WTC11 (cell line): ENCODE data around the gene FAM135A. TPM values are rescaled to one million over a fixed set of nuclear protein-coding genes. Genes with fewer than 3 reads are reported as not detected.

Experiments
- ATAC-seq: fragments of 200-7000 bp; cut with Tn5 transposase; 2 replicates; pipeline ENCODE4 v1.10.0; 2021; ENCODE audit warnings: mild to moderate bottlenecking, moderate library complexity
- CTCF ChIA-PET: fragments of 300-600 bp; sonication (Branson Sonifier 250); formaldehyde crosslinking; loops from one replicate; lab custom pipeline; 2021; ENCODE audit warnings: antibody characterized with exemption; lab: Charles Lee
- POLR2A ChIA-PET: fragments of 350-600 bp; sonication (Branson Sonifier 250); formaldehyde crosslinking; loops from one replicate; lab custom pipeline; 2021; ENCODE audit warnings: antibody characterized with exemption; lab: Charles Lee
- DNase-seq: peaks from one replicate; pipeline ENCODE4 v3.0.0; 2021; ENCODE audit warnings: low spot score
- H3K27ac Mint-ChIP-seq: 2 replicates; pipeline ENCODE4 v1.8.0; 2021; ENCODE audit warnings: mixed read lengths
- H3K27me3 Mint-ChIP-seq: 2 replicates; pipeline ENCODE4 v1.8.0; 2021; ENCODE audit warnings: low read depth, mild to moderate bottlenecking, moderate library complexity, mixed read lengths
- H3K36me3 Mint-ChIP-seq: 2 replicates; pipeline ENCODE4 v1.8.0; 2021; ENCODE audit warnings: mixed read lengths
- H3K4me1 Mint-ChIP-seq: 2 replicates; pipeline ENCODE4 v1.8.0; 2022; ENCODE audit warnings: mixed read lengths
- H3K4me3 Mint-ChIP-seq: 2 replicates; pipeline ENCODE4 v1.8.0; 2021; ENCODE audit warnings: mild to moderate bottlenecking, moderate library complexity, mixed read lengths
- H3K9me3 Mint-ChIP-seq: 2 replicates; pipeline ENCODE4 v1.8.0; 2021; ENCODE audit warnings: mixed read lengths
- JAZF1 ChIP-seq: fragments of 250-450 bp; sonication (Bioruptor Pico); IDR thresholded peaks from 2 replicates; pipeline ENCODE4 v1.9.0; 2021; ENCODE audit warnings: moderate library complexity, mild to moderate bottlenecking, inconsistent platforms
- OVOL2 ChIP-seq: fragments of 250-450 bp; sonication (Bioruptor Pico); IDR thresholded peaks from 2 replicates; pipeline ENCODE4 v1.9.0; 2021; ENCODE audit warnings: mild to moderate bottlenecking, borderline replicate concordance
- RELA ChIP-seq: sonication (generic); formaldehyde crosslinking; IDR thresholded peaks from 2 replicates; pipeline ENCODE4 v1.8.1; 2022; ENCODE audit warnings: missing genetic modification reagents, mild to moderate bottlenecking, borderline replicate concordance
- ZNF219 ChIP-seq: sonication (generic); formaldehyde crosslinking; IDR thresholded peaks from 2 replicates; pipeline ENCODE4 v1.8.0; 2023; ENCODE audit warnings: missing genetic modification reagents, mild to moderate bottlenecking, borderline replicate concordance
- total RNA-seq: library from RNA; stranded (reverse); gene quantifications from 3 replicates; pipeline ENCODE4 v1.2.3, GENCODE V29; 2021
- TF ChIP-seq, protein P1 (sequence below): sonication (generic); formaldehyde crosslinking; IDR thresholded peaks from 2 replicates; pipeline ENCODE4 v1.8.0; 2022; ENCODE audit warnings: mild to moderate bottlenecking, missing genetic modification reagents
- TF ChIP-seq, protein P2 (sequence below): sonication (generic); formaldehyde crosslinking; IDR thresholded peaks from 2 replicates; pipeline ENCODE4 v1.8.1; 2022; ENCODE audit warnings: mild to moderate bottlenecking, missing genetic modification reagents, moderate library complexity, borderline replicate concordance
- TF ChIP-seq, protein P3 (sequence below): sonication (generic); formaldehyde crosslinking; conservative IDR thresholded peaks from 2 replicates; pipeline ENCODE4 v1.8.1; 2022; ENCODE audit warnings: mild to moderate bottlenecking, missing genetic modification reagents
- TF ChIP-seq, protein P4 (sequence below): sonication (generic); formaldehyde crosslinking; IDR thresholded peaks from 2 replicates; pipeline ENCODE4 v1.8.1; 2022; ENCODE audit warnings: low read depth, missing genetic modification reagents, borderline replicate concordance
- TF ChIP-seq, protein P5 (sequence below): sonication (generic); formaldehyde crosslinking; IDR thresholded peaks from 2 replicates; pipeline ENCODE4 v1.8.0; 2023; ENCODE audit warnings: missing genetic modification reagents, mild to moderate bottlenecking, borderline replicate concordance
- TF ChIP-seq, protein P6 (sequence below): sonication (generic); formaldehyde crosslinking; IDR thresholded peaks from 2 replicates; pipeline ENCODE4 v1.8.1; 2022; ENCODE audit warnings: low read depth, mild to moderate bottlenecking, moderate library complexity, missing genetic modification reagents, borderline replicate concordance
- TF ChIP-seq, protein P7 (sequence below): sonication (generic); formaldehyde crosslinking; IDR thresholded peaks from 2 replicates; pipeline ENCODE4 v1.8.1; 2023; ENCODE audit warnings: mild to moderate bottlenecking, moderate library complexity, missing genetic modification reagents
- TF ChIP-seq, protein P8 (sequence below): sonication (generic); formaldehyde crosslinking; IDR thresholded peaks from 2 replicates; pipeline ENCODE4 v1.8.1; 2022; ENCODE audit warnings: missing genetic modification reagents, borderline replicate concordance

The FAM135A gene
- total RNA-seq, 1 experiment from 2014 or later: 32.9 TPM

DNA sequence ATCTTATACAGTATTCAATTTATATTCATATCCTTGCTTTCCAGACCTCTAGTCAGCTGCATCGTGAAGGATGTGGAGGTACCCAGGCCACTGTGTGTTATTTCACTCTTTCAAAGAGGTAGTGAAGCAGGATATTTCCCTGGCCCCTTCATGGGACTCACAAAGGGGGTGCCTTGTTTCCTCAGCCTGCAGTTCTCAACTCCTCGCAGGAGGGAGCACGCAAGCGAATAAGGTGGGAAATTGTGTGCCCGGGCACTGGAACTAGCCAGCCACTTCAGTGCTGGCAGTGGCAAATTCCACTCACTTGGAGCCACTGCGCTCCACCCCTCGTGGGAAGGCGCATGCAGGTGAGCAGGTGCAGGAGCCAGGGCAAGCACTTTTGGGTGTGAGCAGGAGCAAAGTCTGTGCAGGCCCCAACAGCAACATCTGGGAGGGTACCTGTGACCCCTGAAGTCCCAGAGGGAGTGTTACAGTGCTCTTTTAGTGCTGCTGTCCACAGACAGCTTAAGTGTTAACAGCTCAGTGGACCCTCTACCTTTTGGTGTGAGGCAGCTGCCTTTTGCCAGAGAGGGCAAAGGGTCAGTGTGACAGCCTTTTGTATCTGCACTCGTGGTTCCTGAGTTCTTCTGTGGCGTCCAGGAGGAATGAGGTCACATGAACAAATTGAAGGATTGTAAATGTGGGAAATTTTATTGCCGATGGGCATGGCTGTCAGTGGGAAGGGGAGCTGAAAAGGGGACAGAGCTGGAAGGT is 49.4 kb upstream of the FAM135A start:
- TF ChIP-seq, protein P1, sequence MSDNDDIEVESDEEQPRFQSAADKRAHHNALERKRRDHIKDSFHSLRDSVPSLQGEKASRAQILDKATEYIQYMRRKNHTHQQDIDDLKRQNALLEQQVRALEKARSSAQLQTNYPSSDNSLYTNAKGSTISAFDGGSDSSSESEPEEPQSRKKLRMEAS: no peak
- TF ChIP-seq, protein P2, sequence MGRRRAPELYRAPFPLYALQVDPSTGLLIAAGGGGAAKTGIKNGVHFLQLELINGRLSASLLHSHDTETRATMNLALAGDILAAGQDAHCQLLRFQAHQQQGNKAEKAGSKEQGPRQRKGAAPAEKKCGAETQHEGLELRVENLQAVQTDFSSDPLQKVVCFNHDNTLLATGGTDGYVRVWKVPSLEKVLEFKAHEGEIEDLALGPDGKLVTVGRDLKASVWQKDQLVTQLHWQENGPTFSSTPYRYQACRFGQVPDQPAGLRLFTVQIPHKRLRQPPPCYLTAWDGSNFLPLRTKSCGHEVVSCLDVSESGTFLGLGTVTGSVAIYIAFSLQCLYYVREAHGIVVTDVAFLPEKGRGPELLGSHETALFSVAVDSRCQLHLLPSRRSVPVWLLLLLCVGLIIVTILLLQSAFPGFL (CRISPR knock-in tag): no peak
- TF ChIP-seq, protein P3, sequence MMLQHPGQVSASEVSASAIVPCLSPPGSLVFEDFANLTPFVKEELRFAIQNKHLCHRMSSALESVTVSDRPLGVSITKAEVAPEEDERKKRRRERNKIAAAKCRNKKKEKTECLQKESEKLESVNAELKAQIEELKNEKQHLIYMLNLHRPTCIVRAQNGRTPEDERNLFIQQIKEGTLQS (CRISPR knock-in tag): no peak
- no peak for TF ChIP-seq RELA (CRISPR knock-in tag)
- TF ChIP-seq, protein P4, sequence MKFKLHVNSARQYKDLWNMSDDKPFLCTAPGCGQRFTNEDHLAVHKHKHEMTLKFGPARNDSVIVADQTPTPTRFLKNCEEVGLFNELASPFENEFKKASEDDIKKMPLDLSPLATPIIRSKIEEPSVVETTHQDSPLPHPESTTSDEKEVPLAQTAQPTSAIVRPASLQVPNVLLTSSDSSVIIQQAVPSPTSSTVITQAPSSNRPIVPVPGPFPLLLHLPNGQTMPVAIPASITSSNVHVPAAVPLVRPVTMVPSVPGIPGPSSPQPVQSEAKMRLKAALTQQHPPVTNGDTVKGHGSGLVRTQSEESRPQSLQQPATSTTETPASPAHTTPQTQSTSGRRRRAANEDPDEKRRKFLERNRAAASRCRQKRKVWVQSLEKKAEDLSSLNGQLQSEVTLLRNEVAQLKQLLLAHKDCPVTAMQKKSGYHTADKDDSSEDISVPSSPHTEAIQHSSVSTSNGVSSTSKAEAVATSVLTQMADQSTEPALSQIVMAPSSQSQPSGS (CRISPR knock-in tag): no peak
- TF ChIP-seq, protein P5, sequence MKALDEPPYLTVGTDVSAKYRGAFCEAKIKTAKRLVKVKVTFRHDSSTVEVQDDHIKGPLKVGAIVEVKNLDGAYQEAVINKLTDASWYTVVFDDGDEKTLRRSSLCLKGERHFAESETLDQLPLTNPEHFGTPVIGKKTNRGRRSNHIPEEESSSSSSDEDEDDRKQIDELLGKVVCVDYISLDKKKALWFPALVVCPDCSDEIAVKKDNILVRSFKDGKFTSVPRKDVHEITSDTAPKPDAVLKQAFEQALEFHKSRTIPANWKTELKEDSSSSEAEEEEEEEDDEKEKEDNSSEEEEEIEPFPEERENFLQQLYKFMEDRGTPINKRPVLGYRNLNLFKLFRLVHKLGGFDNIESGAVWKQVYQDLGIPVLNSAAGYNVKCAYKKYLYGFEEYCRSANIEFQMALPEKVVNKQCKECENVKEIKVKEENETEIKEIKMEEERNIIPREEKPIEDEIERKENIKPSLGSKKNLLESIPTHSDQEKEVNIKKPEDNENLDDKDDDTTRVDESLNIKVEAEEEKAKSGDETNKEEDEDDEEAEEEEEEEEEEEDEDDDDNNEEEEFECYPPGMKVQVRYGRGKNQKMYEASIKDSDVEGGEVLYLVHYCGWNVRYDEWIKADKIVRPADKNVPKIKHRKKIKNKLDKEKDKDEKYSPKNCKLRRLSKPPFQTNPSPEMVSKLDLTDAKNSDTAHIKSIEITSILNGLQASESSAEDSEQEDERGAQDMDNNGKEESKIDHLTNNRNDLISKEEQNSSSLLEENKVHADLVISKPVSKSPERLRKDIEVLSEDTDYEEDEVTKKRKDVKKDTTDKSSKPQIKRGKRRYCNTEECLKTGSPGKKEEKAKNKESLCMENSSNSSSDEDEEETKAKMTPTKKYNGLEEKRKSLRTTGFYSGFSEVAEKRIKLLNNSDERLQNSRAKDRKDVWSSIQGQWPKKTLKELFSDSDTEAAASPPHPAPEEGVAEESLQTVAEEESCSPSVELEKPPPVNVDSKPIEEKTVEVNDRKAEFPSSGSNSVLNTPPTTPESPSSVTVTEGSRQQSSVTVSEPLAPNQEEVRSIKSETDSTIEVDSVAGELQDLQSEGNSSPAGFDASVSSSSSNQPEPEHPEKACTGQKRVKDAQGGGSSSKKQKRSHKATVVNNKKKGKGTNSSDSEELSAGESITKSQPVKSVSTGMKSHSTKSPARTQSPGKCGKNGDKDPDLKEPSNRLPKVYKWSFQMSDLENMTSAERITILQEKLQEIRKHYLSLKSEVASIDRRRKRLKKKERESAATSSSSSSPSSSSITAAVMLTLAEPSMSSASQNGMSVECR (CRISPR knock-in tag): no peak
- no peak for TF ChIP-seq ZNF219 (CRISPR knock-in tag)
- TF ChIP-seq, protein P6, sequence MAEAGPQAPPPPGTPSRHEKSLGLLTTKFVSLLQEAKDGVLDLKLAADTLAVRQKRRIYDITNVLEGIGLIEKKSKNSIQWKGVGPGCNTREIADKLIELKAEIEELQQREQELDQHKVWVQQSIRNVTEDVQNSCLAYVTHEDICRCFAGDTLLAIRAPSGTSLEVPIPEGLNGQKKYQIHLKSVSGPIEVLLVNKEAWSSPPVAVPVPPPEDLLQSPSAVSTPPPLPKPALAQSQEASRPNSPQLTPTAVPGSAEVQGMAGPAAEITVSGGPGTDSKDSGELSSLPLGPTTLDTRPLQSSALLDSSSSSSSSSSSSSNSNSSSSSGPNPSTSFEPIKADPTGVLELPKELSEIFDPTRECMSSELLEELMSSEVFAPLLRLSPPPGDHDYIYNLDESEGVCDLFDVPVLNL (CRISPR knock-in tag): no peak
- TF ChIP-seq OVOL2 (CRISPR knock-in tag): no peak
- TF ChIP-seq, protein P7, sequence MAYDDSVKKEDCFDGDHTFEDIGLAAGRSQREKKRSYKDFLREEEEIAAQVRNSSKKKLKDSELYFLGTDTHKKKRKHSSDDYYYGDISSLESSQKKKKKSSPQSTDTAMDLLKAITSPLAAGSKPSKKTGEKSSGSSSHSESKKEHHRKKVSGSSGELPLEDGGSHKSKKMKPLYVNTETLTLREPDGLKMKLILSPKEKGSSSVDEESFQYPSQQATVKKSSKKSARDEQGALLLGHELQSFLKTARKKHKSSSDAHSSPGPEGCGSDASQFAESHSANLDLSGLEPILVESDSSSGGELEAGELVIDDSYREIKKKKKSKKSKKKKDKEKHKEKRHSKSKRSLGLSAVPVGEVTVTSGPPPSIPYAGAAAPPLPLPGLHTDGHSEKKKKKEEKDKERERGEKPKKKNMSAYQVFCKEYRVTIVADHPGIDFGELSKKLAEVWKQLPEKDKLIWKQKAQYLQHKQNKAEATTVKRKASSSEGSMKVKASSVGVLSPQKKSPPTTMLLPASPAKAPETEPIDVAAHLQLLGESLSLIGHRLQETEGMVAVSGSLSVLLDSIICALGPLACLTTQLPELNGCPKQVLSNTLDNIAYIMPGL (CRISPR knock-in tag): no peak
- TF ChIP-seq, protein P8, sequence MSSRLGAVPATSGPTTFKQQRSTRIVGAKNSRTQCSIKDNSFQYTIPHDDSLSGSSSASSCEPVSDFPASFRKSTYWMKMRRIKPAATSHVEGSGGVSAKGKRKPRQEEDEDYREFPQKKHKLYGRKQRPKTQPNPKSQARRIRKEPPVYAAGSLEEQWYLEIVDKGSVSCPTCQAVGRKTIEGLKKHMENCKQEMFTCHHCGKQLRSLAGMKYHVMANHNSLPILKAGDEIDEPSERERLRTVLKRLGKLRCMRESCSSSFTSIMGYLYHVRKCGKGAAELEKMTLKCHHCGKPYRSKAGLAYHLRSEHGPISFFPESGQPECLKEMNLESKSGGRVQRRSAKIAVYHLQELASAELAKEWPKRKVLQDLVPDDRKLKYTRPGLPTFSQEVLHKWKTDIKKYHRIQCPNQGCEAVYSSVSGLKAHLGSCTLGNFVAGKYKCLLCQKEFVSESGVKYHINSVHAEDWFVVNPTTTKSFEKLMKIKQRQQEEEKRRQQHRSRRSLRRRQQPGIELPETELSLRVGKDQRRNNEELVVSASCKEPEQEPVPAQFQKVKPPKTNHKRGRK (CRISPR knock-in tag): no peak
- TF ChIP-seq JAZF1 (CRISPR knock-in tag): no peak
- H3K9me3 Mint-ChIP-seq: no peaks in the 10 kb centered on the region
- ChIA-PET CTCF (interaction anchor here (1.1 to 8.4 kb wide), 5 partner anchors 49 to 143 kb away, joined by 3 to 128 read pairs (median 6); partner anchors contain the start of gene FAM135A), POLR2A (no interaction called here)
- H3K27ac Mint-ChIP-seq: no peak overlapping the region
- H3K27me3 Mint-ChIP-seq: no peaks in the 10 kb centered on the region
- no peak overlapping the region for H3K4me3 Mint-ChIP-seq
- DNase-seq: no peak
- H3K36me3 Mint-ChIP-seq: no peaks in the 10 kb centered on the region
- ATAC-seq: peak; percentile 62
- H3K4me1 Mint-ChIP-seq: no peaks in the 10 kb centered on the region
